CD4-positive, alpha-beta T cell treated with Interferon alpha-2 for 1 hour (primary cell): ENCODE data around the gene CXCL11.
A peak's percentile ranks its signal among the peaks of the same experiment; 100 is the strongest.
"Not testable (repeated sequence)": the region's sequence is repeated elsewhere in the genome, so short reads cannot be mapped to it uniquely, and the experiment has no call there.

ENCODE experiments used
- DNase-seq, 2 donors: peaks; one replicate each; pipeline ENCODE4 v3.0.0-alpha.2; 2020 to 2022

CXCL11 gene

GRCh38 chr4:76035799-76036380 is at the start of gene CXCL11:
CXCL11 (minus strand) TSS chr4:76036070; CDS start chr4:76035987, 83 bp downstream.
- no peak for DNase-seq

- no peak for DNase-seq
Observed at GRCh38 chr4:76084542-76084941, 48.7 kb upstream of the CXCL11 start.

- DNase-seq, result no peak
Observed at GRCh38 chr4:76083386-76083988, 47.6 kb upstream of the CXCL11 start.

- DNase-seq, result no peak
Observed at GRCh38 chr4:76078033-76078613, 42.3 kb upstream of the CXCL11 start.

GRCh38 chr4:76074993-76075600 is 39.2 kb upstream of the CXCL11 start:
- DNase-seq, result no peak

- no peak for DNase-seq
Observed at GRCh38 chr4:76074468-76074867, 38.6 kb upstream of the CXCL11 start, which contains the start of gene ART3. ART3 (plus strand) TSS chr4:76074709; CDS start chr4:76075890, 1,181 bp downstream.

GRCh38 chr4:76072760-76073159 is 36.9 kb upstream of the CXCL11 start:
- DNase-seq, result no peak

- peak; percentile 69 to 78 for DNase-seq
Observed at GRCh38 chr4:76067652-76068286, 31.9 kb upstream of the CXCL11 start.

GRCh38 chr4:76066546-76066945 is 30.7 kb upstream of the CXCL11 start:
- no peak for DNase-seq

- DNase-seq, result no peak
Observed at GRCh38 chr4:76061982-76062381, 26.1 kb upstream of the CXCL11 start.

- DNase-seq, result no peak
Observed at GRCh38 chr4:76061421-76061820, 25.6 kb upstream of the CXCL11 start.

GRCh38 chr4:76060506-76060905 is 24.6 kb upstream of the CXCL11 start:
- no peak for DNase-seq

- peak in 1 of 2 donors; percentile 11 for DNase-seq
Observed at GRCh38 chr4:76059750-76060149, 23.9 kb upstream of the CXCL11 start.

GRCh38 chr4:76058888-76059426 is 23.1 kb upstream of the CXCL11 start:
- no peak for DNase-seq

- no peak for DNase-seq
Observed at GRCh38 chr4:76058302-76058701, 22.4 kb upstream of the CXCL11 start.

- no peak for DNase-seq
Observed at GRCh38 chr4:76055421-76055820, 19.6 kb upstream of the CXCL11 start.

GRCh38 chr4:76055016-76055415 is 19.1 kb upstream of the CXCL11 start:
- DNase-seq, result no peak

GRCh38 chr4:76053730-76054129 is 17.9 kb upstream of the CXCL11 start:
- no peak for DNase-seq

GRCh38 chr4:76050560-76051050 is 14.7 kb upstream of the CXCL11 start:
- not testable (repeated sequence) for DNase-seq

- not testable (repeated sequence) for DNase-seq
Observed at GRCh38 chr4:76049860-76050416, 14.1 kb upstream of the CXCL11 start.

- DNase-seq, result not testable (repeated sequence)
Observed at GRCh38 chr4:76044686-76045085, 8.8 kb upstream of the CXCL11 start.

- DNase-seq, result not testable (repeated sequence)
Observed at GRCh38 chr4:76043306-76043705, 7.4 kb upstream of the CXCL11 start.
